ENCODE data around the gene CYSRT1. TPM values are rescaled to one million over a fixed set of nuclear protein-coding genes. Genes with fewer than 3 reads are reported as not detected.

CYSRT1 gene
- total RNA-seq, 2 experiments from 2014 or later: 0.34 TPM; not detected in 1

DNA sequence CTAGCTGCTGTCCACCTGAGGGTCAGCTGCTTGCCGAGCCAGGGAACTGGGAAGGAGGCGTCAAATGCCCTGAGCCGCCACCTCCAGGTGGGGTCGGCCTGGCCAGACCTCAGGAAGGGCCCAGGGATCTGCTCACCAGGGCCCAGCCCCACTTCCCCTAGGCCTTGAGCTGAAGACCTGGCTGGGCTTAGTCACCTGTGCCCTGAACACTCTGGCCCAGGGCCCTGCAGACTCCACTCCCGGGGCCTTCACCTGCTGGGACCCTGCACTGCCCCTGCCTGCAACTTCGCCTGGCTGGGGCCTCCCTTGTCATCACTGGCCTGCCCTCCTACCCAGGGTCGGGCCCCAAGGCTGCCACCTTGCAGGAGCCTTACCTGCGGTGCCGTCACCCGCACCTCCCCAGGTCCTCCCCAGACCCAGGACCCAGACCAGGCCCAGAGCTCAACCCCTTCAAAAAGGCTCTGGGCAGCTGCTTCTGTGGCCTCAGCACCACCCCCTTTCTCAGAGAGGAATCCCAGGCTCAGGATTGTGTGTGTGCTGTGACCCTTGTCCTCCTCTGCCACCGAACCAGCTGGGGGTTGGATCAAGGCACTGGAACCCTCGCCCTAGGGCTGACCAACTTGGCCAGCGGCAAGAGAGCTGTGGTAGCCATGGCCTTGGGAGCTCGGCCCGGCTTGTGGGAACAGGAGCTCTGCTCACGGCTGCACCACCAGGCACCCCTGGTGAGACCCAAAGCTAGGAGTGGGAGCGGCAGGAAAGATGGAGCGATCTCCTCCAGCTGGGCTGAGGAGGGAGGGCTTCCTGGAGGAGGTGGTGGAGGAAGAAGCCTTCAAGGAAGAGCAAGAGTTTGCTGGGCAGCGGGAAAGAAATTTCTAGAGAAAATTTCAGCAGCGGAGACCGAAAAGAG is 29.0 kb downstream of the CYSRT1 start:
- peak overlapping the region; percentile 69 for H3K27ac Mint-ChIP-seq
- no peaks in the 10 kb centered on the region for H3K27me3 Mint-ChIP-seq
- no peak for TF ChIP-seq CTCF (IDR thresholded peaks at IDR 0.05)
- H3K36me3 Mint-ChIP-seq (ENCODE audit: low read depth): peaks cover 10% of the 10 kb centered on the region
- H3K9me3 Mint-ChIP-seq: no peaks in the 10 kb centered on the region
- peaks cover 14% of the 10 kb centered on the region for H3K4me1 Mint-ChIP-seq (ENCODE audit: low read depth)
- no peak for ATAC-seq
- H3K4me3 Mint-ChIP-seq: peak overlapping the region; percentile 83
- DNase-seq: no peak
- CTCF ChIA-PET: interaction anchor here (0.9 to 2.5 kb wide), 6 partner anchors 13 to 169 kb away, joined by 3 to 19 read pairs (median 4); partner anchors contain the start of genes EXD3, NOXA1, RNF224 and TUBB4B
- POLR2A ChIA-PET: interaction anchor here (0.8 to 7.2 kb wide), 4 partner anchors 10 to 56 kb away, joined by 3 to 113 read pairs (median 4); partner anchors contain the start of genes RNF224 and TUBB4B
- intact Hi-C loops (cut with micrococcal nuclease): no loop called here

- Mint-ChIP-seq H3K9me3 (no peaks in the 10 kb centered on the region), H3K36me3 (ENCODE audit: low read depth) (peaks cover 10% of the 10 kb centered on the region), H3K4me1 (ENCODE audit: low read depth) (peaks cover 14% of the 10 kb centered on the region), H3K4me3 (peak within 1 kb of the TSS; percentile 83), H3K27me3 (no peaks in the 10 kb centered on the region), H3K27ac (peak within 1 kb of the TSS; percentile 79)
- DNase-seq (peak; percentile 93), ATAC-seq (peak; percentile 94)
- TF ChIP-seq CTCF (IDR thresholded peaks at IDR 0.05): no peak
- CTCF ChIA-PET: interaction anchor here (0.9 to 2.5 kb wide), 5 partner anchors 14 to 168 kb away, joined by 3 to 19 read pairs (median 4); partner anchors contain the start of genes EXD3, NOXA1 and TUBB4B
- POLR2A ChIA-PET: interaction anchor here (0.8 to 7.2 kb wide), 8 partner anchors 9 to 57 kb away, joined by 3 to 113 read pairs (median 4); partner anchors contain the start of genes NRARP, RNF224 and TUBB4B
- intact Hi-C loops (cut with micrococcal nuclease): no loop called here
Observed at GRCh38 chr9:137254624-137255447, 29.9 kb downstream of the CYSRT1 start, which contains the start of gene NELFB. Gene NELFB, plus strand, starts transcription at chr9:137255327.

GRCh38 chr9:137255448-137256114 is 30.6 kb downstream of the CYSRT1 start:
- intact Hi-C loops (cut with micrococcal nuclease): no loop called here
- TF ChIP-seq CTCF (IDR thresholded peaks at IDR 0.05): no peak
- POLR2A ChIA-PET: interaction anchor here (0.8 to 7.2 kb wide), 7 partner anchors 10 to 140 kb away, joined by 3 to 113 read pairs (median 3); partner anchors contain the start of genes NRARP and TUBB4B
- DNase-seq (peak; percentile 39), ATAC-seq (no peak)
- Mint-ChIP-seq H3K27ac (peak overlapping the region; percentile 79), H3K36me3 (ENCODE audit: low read depth) (peaks cover 10% of the 10 kb centered on the region), H3K4me1 (ENCODE audit: low read depth) (peaks cover 14% of the 10 kb centered on the region), H3K9me3 (no peaks in the 10 kb centered on the region), H3K27me3 (no peaks in the 10 kb centered on the region), H3K4me3 (peak overlapping the region; percentile 83)
- CTCF ChIA-PET: interaction anchor here (1.0 to 2.5 kb wide), 5 partner anchors 14 to 31 kb away, joined by 3 to 19 read pairs (median 11); partner anchors contain the start of gene TUBB4B

- Mint-ChIP-seq H3K4me1 (ENCODE audit: low read depth) (peaks cover 14% of the 10 kb centered on the region), H3K27me3 (no peaks in the 10 kb centered on the region), H3K27ac (no peak overlapping the region), H3K9me3 (no peaks in the 10 kb centered on the region), H3K4me3 (peak overlapping the region; percentile 83), H3K36me3 (ENCODE audit: low read depth) (peaks cover 10% of the 10 kb centered on the region)
- DNase-seq: no peak
- TF ChIP-seq CTCF (IDR thresholded peaks at IDR 0.05): no peak
- intact Hi-C loops (cut with micrococcal nuclease): no loop called here
- ChIA-PET CTCF (interaction anchor here (1.0 to 1.5 kb wide), 5 partner anchors 16 to 160 kb away, joined by 3 to 13 read pairs (median 3); no protein-coding TSS in a partner anchor), POLR2A (interaction anchor here (0.8 to 7.2 kb wide), 6 partner anchors 11 to 141 kb away, joined by 3 to 113 read pairs (median 4); partner anchors contain the start of gene TUBB4B)
- no peak for ATAC-seq
Observed at GRCh38 chr9:137256362-137256761, 31.4 kb downstream of the CYSRT1 start.
